ENCODE measurements around the gene LSM14B. TPM values are rescaled to one million over a fixed set of nuclear protein-coding genes. Genes with fewer than 3 reads are reported as not detected.

LSM14B gene
- total RNA-seq, 1 experiment from 2014 or later: 73.5 TPM

DNA sequence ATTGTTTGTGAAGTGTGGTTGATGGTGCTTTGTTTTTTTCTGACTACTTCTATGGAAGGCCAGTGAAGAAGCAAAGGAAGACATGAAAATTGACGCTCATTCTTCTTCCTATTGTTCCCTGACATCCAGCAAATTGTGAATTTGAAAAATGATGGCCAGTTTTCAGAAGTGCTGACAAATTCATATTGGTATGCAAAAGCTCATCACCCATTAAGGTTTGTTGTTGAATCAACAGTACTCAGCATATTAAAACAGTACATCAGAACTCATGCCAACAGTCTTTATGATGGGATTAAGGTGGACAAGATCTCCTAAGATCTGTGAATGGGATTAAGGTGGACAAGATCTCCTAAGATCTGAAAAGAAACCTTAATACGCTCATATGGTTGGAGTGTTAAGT lies 59.5 kb downstream of the LSM14B start:
- CTCF ChIA-PET: no interaction called here
- POLR2A ChIA-PET: no interaction called here
- Mint-ChIP-seq H3K36me3 (peaks cover 4% of the 10 kb centered on the region), H3K4me1 (peaks cover 16% of the 10 kb centered on the region), H3K9me3 (no peaks in the 10 kb centered on the region), H3K27me3 (ENCODE audit: low read depth) (no peaks in the 10 kb centered on the region; the same call in 1 of the 2 replicates), H3K4me3 (peak overlapping the region; percentile 90), H3K27ac (peak overlapping the region; percentile 92)
- no peak for TF ChIP-seq CREM (CRISPR knock-in tag; IDR thresholded peaks at IDR 0.05)
- TF ChIP-seq, protein P1, sequence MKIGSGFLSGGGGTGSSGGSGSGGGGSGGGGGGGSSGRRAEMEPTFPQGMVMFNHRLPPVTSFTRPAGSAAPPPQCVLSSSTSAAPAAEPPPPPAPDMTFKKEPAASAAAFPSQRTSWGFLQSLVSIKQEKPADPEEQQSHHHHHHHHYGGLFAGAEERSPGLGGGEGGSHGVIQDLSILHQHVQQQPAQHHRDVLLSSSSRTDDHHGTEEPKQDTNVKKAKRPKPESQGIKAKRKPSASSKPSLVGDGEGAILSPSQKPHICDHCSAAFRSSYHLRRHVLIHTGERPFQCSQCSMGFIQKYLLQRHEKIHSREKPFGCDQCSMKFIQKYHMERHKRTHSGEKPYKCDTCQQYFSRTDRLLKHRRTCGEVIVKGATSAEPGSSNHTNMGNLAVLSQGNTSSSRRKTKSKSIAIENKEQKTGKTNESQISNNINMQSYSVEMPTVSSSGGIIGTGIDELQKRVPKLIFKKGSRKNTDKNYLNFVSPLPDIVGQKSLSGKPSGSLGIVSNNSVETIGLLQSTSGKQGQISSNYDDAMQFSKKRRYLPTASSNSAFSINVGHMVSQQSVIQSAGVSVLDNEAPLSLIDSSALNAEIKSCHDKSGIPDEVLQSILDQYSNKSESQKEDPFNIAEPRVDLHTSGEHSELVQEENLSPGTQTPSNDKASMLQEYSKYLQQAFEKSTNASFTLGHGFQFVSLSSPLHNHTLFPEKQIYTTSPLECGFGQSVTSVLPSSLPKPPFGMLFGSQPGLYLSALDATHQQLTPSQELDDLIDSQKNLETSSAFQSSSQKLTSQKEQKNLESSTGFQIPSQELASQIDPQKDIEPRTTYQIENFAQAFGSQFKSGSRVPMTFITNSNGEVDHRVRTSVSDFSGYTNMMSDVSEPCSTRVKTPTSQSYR (CRISPR knock-in tag; IDR thresholded peaks at IDR 0.05): no peak
- TF ChIP-seq, protein P2, sequence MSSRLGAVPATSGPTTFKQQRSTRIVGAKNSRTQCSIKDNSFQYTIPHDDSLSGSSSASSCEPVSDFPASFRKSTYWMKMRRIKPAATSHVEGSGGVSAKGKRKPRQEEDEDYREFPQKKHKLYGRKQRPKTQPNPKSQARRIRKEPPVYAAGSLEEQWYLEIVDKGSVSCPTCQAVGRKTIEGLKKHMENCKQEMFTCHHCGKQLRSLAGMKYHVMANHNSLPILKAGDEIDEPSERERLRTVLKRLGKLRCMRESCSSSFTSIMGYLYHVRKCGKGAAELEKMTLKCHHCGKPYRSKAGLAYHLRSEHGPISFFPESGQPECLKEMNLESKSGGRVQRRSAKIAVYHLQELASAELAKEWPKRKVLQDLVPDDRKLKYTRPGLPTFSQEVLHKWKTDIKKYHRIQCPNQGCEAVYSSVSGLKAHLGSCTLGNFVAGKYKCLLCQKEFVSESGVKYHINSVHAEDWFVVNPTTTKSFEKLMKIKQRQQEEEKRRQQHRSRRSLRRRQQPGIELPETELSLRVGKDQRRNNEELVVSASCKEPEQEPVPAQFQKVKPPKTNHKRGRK (CRISPR knock-in tag; IDR thresholded peaks at IDR 0.05; ENCODE audit: borderline replicate concordance): no peak
- DNase-seq (ENCODE audit: low spot score) (no peak), ATAC-seq (no peak)

DNA sequence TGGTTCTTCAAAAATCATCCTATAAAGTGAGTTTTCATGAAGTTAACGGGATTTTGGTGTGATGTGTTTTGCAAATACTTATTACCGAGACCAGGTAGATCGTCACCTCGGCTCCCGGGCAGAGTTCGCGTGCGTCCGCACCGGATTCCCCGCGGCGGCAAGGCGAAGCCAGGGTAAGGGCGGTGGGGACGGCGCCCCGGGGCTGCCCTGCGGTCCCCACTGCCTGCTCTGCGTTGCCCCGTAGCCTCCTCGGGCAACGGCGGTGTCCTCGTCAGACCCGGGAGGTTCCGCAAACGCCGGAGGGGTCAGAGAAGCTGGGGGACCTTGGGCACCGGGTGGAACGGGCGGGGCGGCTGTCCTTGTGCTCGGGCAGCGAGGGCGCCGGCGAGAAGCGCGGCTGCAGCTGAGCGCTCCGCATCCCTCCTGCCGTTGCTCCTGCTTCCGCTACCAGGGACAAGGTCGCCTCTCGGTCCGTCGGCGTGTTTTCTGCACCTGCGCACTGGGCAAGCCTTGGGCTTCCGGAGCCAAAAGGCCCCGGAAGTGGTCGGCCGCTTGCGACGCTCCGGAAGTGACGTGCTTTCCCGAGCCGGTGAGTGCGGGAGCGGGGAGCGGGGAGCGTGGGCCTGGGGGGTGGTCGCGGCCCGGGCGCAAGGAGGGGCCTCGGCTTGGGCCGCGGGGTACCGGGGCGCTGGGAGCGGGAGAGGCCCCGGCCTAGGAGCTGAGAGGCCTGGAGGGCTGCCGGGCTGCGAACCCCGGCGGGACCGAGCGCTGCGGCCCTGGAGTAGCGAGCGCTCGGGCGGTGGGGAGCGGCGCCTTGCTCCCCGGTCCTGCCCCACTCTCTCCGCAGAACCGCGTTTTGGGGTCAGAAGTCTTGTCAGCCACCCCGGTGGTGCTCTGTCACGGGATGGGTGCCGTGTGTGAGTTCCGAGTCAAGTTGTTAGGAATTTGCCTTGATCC lies 60.5 kb downstream of the LSM14B start, which contains the start of gene MTG2:
Gene MTG2 (plus strand): TSS at position 560 of the 957 bp plus-strand sequence. CDS start 10,393 bp downstream, outside the sequence.
- H3K4me1 Mint-ChIP-seq: peaks cover 16% of the 10 kb centered on the region
- CTCF ChIA-PET: no interaction called here
- peak; percentile 93 for DNase-seq (ENCODE audit: low spot score)
- peak within 1 kb of the TSS; percentile 90 for H3K4me3 Mint-ChIP-seq
- H3K9me3 Mint-ChIP-seq: no peaks in the 10 kb centered on the region
- peaks cover 4% of the 10 kb centered on the region for H3K36me3 Mint-ChIP-seq
- peak; percentile 96 for ATAC-seq
- H3K27ac Mint-ChIP-seq: peak within 1 kb of the TSS; percentile 92
- POLR2A ChIA-PET: no interaction called here
- no peaks in the 10 kb centered on the region; the same call in 1 of the 2 replicates for H3K27me3 Mint-ChIP-seq (ENCODE audit: low read depth)
- TF ChIP-seq ZNF138 (CRISPR knock-in tag; conservative IDR thresholded peaks at IDR 0.05): no peak
- TF ChIP-seq, protein P3, sequence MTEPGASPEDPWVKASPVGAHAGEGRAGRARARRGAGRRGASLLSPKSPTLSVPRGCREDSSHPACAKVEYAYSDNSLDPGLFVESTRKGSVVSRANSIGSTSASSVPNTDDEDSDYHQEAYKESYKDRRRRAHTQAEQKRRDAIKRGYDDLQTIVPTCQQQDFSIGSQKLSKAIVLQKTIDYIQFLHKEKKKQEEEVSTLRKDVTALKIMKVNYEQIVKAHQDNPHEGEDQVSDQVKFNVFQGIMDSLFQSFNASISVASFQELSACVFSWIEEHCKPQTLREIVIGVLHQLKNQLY (CRISPR knock-in tag; IDR thresholded peaks at IDR 0.05): no peak
- TF ChIP-seq, protein P4, sequence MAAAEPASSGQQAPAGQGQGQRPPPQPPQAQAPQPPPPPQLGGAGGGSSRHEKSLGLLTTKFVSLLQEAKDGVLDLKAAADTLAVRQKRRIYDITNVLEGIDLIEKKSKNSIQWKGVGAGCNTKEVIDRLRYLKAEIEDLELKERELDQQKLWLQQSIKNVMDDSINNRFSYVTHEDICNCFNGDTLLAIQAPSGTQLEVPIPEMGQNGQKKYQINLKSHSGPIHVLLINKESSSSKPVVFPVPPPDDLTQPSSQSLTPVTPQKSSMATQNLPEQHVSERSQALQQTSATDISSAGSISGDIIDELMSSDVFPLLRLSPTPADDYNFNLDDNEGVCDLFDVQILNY (CRISPR knock-in tag; IDR thresholded peaks at IDR 0.05): peak; percentile 68; the same call in 1 of the 2 replicates
- no peak for TF ChIP-seq ZNF121 (CRISPR knock-in tag; IDR thresholded peaks at IDR 0.05)
- TF ChIP-seq MXD4 (CRISPR knock-in tag; IDR thresholded peaks at IDR 0.05; ENCODE audit: borderline replicate concordance): no peak
- peak; percentile 77; the same call in 1 of the 2 replicates for TF ChIP-seq ESRRA (CRISPR knock-in tag; IDR thresholded peaks at IDR 0.05; ENCODE audit: borderline replicate concordance)
- no peak for TF ChIP-seq NFE2L1 (CRISPR knock-in tag; IDR thresholded peaks at IDR 0.05)
- TF ChIP-seq, protein P5, sequence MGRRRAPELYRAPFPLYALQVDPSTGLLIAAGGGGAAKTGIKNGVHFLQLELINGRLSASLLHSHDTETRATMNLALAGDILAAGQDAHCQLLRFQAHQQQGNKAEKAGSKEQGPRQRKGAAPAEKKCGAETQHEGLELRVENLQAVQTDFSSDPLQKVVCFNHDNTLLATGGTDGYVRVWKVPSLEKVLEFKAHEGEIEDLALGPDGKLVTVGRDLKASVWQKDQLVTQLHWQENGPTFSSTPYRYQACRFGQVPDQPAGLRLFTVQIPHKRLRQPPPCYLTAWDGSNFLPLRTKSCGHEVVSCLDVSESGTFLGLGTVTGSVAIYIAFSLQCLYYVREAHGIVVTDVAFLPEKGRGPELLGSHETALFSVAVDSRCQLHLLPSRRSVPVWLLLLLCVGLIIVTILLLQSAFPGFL (CRISPR knock-in tag; IDR thresholded peaks at IDR 0.05; ENCODE audit: borderline replicate concordance): 0 out of 2 replicates have a peak, but pooled peaks have one; percentile 44
- TF ChIP-seq, protein P6, sequence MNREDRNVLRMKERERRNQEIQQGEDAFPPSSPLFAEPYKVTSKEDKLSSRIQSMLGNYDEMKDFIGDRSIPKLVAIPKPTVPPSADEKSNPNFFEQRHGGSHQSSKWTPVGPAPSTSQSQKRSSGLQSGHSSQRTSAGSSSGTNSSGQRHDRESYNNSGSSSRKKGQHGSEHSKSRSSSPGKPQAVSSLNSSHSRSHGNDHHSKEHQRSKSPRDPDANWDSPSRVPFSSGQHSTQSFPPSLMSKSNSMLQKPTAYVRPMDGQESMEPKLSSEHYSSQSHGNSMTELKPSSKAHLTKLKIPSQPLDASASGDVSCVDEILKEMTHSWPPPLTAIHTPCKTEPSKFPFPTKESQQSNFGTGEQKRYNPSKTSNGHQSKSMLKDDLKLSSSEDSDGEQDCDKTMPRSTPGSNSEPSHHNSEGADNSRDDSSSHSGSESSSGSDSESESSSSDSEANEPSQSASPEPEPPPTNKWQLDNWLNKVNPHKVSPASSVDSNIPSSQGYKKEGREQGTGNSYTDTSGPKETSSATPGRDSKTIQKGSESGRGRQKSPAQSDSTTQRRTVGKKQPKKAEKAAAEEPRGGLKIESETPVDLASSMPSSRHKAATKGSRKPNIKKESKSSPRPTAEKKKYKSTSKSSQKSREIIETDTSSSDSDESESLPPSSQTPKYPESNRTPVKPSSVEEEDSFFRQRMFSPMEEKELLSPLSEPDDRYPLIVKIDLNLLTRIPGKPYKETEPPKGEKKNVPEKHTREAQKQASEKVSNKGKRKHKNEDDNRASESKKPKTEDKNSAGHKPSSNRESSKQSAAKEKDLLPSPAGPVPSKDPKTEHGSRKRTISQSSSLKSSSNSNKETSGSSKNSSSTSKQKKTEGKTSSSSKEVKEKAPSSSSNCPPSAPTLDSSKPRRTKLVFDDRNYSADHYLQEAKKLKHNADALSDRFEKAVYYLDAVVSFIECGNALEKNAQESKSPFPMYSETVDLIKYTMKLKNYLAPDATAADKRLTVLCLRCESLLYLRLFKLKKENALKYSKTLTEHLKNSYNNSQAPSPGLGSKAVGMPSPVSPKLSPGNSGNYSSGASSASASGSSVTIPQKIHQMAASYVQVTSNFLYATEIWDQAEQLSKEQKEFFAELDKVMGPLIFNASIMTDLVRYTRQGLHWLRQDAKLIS (CRISPR knock-in tag; IDR thresholded peaks at IDR 0.05; ENCODE audit: borderline replicate concordance): 0 out of 2 replicates have a peak, but pooled peaks have one; percentile 43
- TF ChIP-seq, protein P7, sequence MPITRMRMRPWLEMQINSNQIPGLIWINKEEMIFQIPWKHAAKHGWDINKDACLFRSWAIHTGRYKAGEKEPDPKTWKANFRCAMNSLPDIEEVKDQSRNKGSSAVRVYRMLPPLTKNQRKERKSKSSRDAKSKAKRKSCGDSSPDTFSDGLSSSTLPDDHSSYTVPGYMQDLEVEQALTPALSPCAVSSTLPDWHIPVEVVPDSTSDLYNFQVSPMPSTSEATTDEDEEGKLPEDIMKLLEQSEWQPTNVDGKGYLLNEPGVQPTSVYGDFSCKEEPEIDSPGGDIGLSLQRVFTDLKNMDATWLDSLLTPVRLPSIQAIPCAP (CRISPR knock-in tag; IDR thresholded peaks at IDR 0.05): 0 out of 2 replicates have a peak, but pooled peaks have one; percentile 23
- peak; percentile 85 for TF ChIP-seq FOXK1 (CRISPR knock-in tag; IDR thresholded peaks at IDR 0.05)
- TF ChIP-seq ELF4 (CRISPR knock-in tag; IDR thresholded peaks at IDR 0.05; ENCODE audit: low read depth): no peak
- TF ChIP-seq MYBL2 (CRISPR knock-in tag; IDR thresholded peaks at IDR 0.05): 0 out of 2 replicates have a peak, but pooled peaks have one; percentile 35
- peak; percentile 71; the same call in 1 of the 2 replicates for TF ChIP-seq RELA (CRISPR knock-in tag; IDR thresholded peaks at IDR 0.05; ENCODE audit: borderline replicate concordance)
- peak; percentile 76; the same call in 1 of the 2 replicates for TF ChIP-seq KAT7 (CRISPR knock-in tag; IDR thresholded peaks at IDR 0.05; ENCODE audit: borderline replicate concordance)
- TF ChIP-seq ETV6 (CRISPR knock-in tag; IDR thresholded peaks at IDR 0.05): peak; percentile 59; the same call in 1 of the 2 replicates
- no peak for TF ChIP-seq NFYB (CRISPR knock-in tag; conservative IDR thresholded peaks at IDR 0.05; ENCODE audit: low read depth)
- TF ChIP-seq SOX15 (CRISPR knock-in tag; IDR thresholded peaks at IDR 0.05): no peak
- peak; percentile 98 for TF ChIP-seq CREM (CRISPR knock-in tag; IDR thresholded peaks at IDR 0.05)
